GM18870 (cell line): Measurements from ENCODE around the gene KXD1.

Experiments used
- ATAC-seq: cut with Tn5 transposase; IDR thresholded peaks from one replicate; pipeline ENCODE4 v1.9.1; 2021; ENCODE audit warnings: moderate library complexity; ENCODE audit not compliant: unreplicated experiment

The KXD1 gene

DNA sequence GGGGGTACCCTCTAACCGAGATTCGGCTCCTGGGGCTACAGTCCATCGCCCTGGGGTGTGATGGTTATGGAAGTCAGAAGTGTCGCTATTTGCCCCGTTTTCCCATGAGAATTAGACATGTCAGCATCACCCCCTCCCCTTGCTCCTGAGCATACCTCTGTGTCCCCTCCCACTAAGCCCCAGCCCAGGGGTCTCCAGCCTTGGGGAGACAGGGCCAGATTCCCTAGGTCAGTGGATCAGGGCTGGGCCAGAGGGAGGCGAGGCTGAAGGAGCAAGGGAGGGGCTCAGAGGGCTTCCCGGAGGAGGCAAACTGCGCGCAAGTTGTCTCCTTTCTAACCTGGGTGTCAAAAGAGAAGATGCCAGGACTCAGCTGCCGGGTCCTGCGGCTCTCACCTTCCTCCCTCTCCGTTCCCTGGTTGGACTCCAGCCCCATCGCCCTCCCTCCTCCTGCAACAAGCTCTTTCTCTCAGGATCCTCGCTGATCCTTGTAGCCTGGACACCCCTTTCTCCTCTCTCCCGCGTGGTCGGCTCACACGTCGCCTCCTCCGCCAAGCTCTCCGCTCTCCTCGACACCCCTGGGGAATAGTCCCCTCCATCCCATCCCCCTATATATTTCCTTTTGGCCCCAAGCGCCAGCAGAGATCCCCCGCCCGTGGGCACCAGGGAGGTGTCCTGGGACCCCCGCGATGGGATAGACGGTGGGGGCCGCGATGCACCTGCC is 54.5 kb downstream of the KXD1 start:
- no peak for ATAC-seq

DNA sequence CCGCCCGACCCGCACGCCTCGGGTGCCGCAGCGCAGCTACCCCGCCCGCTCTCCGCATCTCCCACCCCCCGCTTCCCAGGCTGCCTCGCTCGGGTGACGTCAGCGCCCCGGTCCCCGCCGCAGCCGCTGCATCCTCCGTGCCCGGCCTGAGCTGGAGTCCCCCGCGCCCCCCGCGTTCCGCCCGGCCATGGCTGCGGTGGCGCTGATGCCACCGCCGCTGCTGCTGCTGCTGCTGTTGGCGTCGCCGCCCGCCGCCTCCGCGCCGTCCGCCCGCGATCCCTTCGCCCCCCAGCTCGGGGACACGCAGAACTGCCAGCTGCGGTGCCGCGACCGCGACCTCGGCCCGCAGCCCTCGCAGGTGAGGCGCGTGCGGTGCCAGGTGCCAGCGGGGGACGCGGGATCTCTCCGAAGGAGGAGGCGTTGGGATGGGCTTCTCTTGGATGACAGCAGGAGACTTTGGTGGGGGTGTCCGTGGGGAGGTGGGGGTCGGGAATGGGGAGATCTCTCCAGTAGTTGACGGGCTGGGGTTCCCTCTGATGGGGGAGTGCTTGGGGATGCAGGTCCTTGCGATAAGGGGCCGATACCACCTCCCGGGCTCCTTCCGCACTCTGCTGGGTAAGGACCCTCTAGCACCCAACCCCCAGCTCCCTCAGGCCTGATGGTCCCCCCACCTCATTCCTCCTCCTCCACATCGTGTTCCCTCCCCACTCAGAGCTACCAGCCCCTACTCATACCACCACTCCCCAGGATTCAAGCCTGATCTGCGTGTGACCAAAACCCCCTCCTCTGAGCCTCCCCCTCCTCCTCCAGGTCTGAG is 55.3 kb downstream of the KXD1 start, which contains the start of gene TMEM59L:
Gene TMEM59L, plus strand, starts transcription at position 99 of the 817 bp plus-strand sequence. Its CDS starts 89 bp downstream, at position 188.
- no peak for ATAC-seq

DNA sequence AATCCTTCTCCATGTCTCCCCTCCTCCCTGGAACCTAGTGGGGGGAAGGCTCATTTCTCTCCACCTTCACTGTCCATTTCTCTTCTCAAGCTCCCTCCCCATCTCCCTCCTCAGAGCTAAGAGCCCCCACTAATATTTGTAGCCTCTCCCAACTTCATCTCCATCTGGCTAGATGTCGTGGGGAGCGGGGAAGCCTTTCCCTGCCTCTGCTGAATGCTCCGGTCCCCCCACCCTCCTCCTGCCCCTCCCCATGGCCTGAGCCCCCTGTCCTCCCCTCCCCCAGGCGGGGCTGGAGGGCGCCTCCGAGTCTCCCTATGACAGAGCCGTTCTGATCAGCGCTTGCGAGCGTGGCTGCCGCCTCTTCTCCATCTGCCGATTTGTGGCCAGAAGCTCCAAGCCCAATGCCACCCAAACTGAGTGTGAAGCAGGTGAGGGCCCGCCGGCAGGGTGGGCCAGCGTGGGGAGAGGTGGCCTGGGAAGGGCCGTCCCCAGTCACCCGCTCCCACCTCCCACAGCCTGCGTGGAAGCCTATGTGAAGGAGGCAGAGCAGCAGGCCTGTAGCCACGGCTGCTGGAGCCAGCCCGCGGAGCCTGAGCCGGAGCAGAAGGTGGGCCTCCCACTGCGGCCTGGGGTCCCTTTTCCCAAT is 56.0 kb downstream of the KXD1 start:
- no peak for ATAC-seq

DNA sequence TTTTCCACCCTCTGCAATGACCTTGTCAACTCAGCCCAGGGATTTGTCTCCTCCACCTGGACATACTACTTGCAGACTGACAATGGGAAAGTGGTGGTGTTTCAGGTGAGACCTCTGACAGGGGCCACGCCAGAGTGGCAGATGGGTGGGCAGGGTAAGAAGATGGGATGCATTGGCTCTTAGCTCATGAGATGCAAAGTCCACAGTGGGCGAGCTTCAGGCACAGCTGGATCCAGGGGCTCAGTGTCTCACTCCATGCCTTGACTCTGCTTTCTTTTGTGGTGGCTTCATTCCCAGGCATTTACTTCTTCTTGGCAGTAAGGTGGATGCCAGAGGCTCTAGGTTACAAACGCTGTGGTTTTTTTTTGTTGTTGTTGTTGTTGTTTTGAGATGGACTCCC is 58.4 kb downstream of the KXD1 start:
- ATAC-seq: no peak

DNA sequence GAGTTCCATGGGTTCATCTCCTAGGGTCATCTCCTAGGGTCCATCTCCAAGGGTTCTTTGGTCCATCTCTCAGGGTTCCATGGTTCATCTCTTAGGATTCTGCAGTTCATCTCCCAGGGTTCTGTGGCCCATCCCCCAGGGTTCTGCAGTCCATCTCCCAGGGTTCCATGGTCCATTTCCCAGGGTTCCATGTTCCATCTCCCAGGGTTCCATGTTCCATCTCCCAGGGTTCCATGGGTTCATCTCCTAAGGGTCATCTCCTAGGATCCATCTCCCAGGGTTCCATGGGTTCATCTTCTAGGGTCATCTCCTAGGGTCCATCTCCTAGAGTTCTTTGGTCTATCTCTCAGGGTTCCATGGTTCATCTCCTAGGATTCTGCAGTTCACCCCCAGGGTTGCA is 59.9 kb downstream of the KXD1 start:
- ATAC-seq: no peak

DNA sequence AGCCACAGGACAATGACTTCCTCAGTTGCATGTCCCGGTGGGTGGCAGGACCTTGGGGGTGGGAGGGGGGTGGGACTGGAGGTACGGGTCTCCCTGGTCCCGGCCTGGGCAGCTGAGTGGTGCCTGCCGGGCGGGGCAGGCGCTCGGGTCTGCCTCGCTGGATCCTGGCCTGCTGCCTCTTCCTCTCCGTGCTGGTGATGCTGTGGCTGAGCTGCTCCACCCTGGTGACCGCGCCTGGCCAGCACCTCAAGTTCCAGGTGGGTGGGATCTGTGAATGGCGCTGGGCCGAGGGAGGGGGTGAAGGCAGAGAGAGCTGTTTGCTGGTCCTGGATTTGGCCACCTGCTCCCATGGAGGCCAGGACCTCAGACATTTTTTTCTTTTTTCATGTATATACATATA is 60.6 kb downstream of the KXD1 start:
- no peak for ATAC-seq
